Natural killer cell treated with Interleukin-12 subunit alpha and Interleukin-12 subunit beta and Interleukin-15 and Interleukin-18, amount 100 ng/mL, for 72 hours (primary cell): ENCODE measurements around the gene RFWD3. TPM values are rescaled to one million over a fixed set of nuclear protein-coding genes. Genes with fewer than 3 reads are reported as not detected.
"Not testable (repeated sequence)": the region's sequence is repeated elsewhere in the genome, so short reads cannot be mapped to it uniquely, and the experiment has no call there.

Source experiments
- ATAC-seq, 2 donors: fragments of 150-1000 bp; cut with Tn5 transposase in 1 of 2; sonication (Bioruptor Pico), chemical (Tn5 transposase) in 1 of 2; 2 replicates each; pipeline ENCODE4 v1.10.0; 2021
- DNase-seq: peaks from one replicate; pipeline ENCODE4 v3.0.0; 2022; ENCODE audit warnings: low spot score
- H3K27ac Mint-ChIP-seq, 2 donors: 1 replicate in 1 of 2; 2 replicates in 1 of 2; pipeline ENCODE4 v1.8.0; 2022; ENCODE audit warnings: mixed read lengths in 2 of 2, mild to moderate bottlenecking in 1 of 2, moderate library complexity in 1 of 2
- H3K27me3 Mint-ChIP-seq, 2 donors: 1 replicate in 1 of 2; 2 replicates in 1 of 2; pipeline ENCODE4 v1.8.0; 2022; ENCODE audit warnings: mixed read lengths in 2 of 2
- H3K36me3 Mint-ChIP-seq: one replicate; pipeline ENCODE4 v1.8.0; 2022; ENCODE audit warnings: mixed read lengths
- H3K4me1 Mint-ChIP-seq, 2 donors: 1 replicate in 1 of 2; 2 replicates in 1 of 2; pipeline ENCODE4 v1.8.0; 2022; ENCODE audit warnings: low read depth in 2 of 2, mixed read lengths in 2 of 2, mild to moderate bottlenecking in 1 of 2
- H3K4me3 Mint-ChIP-seq: one replicate; pipeline ENCODE4 v1.8.0; 2022; ENCODE audit warnings: mixed read lengths
- H3K9me3 Mint-ChIP-seq: 2 replicates; pipeline ENCODE4 v1.8.0; 2022; ENCODE audit warnings: mixed read lengths
- total RNA-seq, 2 donors: library from RNA; stranded (reverse); gene quantifications; one replicate each; pipeline ENCODE4 v1.2.3, GENCODE V29; 2022

The RFWD3 gene
- total RNA-seq, 2 donors from 2014 or later, result 76.7 to 148 TPM

DNA sequence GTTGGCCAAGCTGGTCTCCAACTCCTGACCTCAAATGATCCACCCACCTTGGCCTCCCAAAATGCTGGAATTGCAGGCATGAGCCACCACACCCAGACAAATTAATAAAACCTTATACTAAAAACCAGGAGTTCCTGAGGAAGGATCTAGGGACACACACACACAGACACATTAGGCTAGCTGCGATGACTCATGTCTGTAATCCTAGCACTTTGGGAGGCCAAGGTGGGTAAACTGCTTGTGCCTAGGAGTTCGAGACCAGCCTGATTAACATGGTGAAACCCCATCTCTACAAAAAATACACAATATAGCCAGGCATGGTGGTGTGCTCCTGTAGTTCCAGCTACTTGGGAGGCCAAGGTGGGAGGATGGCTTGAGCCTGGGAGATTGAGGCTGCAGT lies 13.8 kb downstream of the RFWD3 start:
- not testable (repeated sequence) for H3K4me3 Mint-ChIP-seq, H3K27me3 Mint-ChIP-seq, H3K27ac Mint-ChIP-seq, ATAC-seq, DNase-seq, H3K9me3 Mint-ChIP-seq
- Mint-ChIP-seq H3K36me3 (peaks cover 14% of the 10 kb centered on the region), H3K4me1 (peaks cover 25 to 26% of the 10 kb centered on the region in 2 donors)

DNA sequence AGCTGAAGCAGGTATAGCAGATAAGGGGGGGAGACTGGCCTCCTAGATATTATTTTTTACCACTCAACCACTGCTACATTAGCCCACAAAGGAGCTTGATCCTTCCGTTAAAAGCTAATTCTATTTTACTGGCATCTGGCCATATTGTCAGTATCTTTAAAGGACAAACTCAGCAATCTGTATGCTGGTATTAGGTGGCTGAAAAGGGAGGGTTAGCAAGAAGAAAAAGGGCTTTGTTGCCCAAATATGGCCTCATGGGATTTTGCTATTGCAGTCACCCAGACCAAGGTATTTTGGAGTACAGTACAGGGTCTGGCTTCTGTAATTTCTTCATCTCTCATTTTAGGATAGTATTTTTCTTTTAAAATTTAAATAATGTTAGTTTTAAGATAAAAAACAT lies 14.4 kb downstream of the RFWD3 start:
- Mint-ChIP-seq H3K27me3 (no peaks in the 10 kb centered on the region), H3K27ac (no peak overlapping the region), H3K36me3 (peaks cover 13% of the 10 kb centered on the region), H3K9me3 (no peaks in the 10 kb centered on the region), H3K4me1 (peaks cover 22 to 23% of the 10 kb centered on the region in 2 donors), H3K4me3 (no peak overlapping the region)
- DNase-seq (no peak), ATAC-seq (no peak)

DNA sequence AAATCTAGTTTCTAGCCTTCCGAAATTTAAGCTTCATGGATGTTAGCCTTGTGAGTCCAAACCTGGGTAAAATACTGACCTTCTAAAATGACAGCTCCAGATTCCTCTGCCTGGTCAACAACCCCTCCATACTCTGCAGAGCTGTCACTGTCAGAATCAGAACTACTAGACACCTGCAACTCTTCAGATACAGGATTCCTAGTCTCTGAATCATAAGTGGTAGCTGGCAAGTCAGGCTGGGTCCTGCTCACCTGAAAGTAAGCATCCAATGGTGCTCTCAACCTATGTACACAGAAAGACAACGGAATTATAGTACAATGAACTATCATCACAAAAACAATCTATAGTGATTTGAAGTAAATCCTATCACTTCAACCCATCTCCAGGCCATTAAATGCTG lies 14.8 kb downstream of the RFWD3 start:
- H3K4me3 Mint-ChIP-seq, result no peak overlapping the region
- no peaks in the 10 kb centered on the region for H3K9me3 Mint-ChIP-seq
- DNase-seq (no peak), ATAC-seq (no peak)
- peaks cover 13% of the 10 kb centered on the region for H3K36me3 Mint-ChIP-seq
- H3K4me1 Mint-ChIP-seq, result peaks cover 19 to 21% of the 10 kb centered on the region in 2 donors
- H3K27ac Mint-ChIP-seq, result no peak overlapping the region
- H3K27me3 Mint-ChIP-seq, result no peaks in the 10 kb centered on the region

DNA sequence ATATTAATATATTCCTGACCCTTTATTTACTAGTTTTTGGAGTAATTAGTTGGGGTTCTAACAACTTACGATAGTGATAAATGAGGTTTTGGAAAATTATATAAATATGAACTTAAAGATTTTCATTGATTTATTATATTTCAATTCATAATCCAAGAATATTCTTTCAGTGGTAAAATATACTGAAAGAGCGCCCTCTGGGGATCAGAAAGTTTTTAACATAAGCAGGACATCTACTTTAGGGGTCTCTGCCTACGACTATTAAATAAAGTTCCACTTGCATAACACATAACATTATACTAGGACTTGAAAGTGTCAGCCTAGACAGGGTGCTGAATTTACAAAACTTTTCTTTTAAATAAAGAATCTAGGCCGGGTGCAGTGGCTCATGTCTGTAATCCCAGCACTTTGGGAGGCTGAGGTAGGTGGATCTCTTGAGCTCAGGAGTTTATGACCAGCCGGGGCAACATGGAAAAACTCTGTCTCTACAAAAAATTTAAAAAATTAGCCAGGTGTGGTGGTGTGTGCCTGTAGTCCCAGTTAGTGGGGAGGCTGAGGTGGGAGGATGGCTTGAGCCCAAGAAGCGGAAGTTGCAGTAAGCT lies 15.6 kb downstream of the RFWD3 start:
- no peak for ATAC-seq
- Mint-ChIP-seq H3K27ac (no peak overlapping the region), H3K4me3 (no peak overlapping the region), H3K4me1 (peaks cover 18 to 20% of the 10 kb centered on the region in 2 donors), H3K36me3 (peaks cover 13% of the 10 kb centered on the region), H3K27me3 (no peaks in the 10 kb centered on the region), H3K9me3 (no peaks in the 10 kb centered on the region)
- no peak for DNase-seq

DNA sequence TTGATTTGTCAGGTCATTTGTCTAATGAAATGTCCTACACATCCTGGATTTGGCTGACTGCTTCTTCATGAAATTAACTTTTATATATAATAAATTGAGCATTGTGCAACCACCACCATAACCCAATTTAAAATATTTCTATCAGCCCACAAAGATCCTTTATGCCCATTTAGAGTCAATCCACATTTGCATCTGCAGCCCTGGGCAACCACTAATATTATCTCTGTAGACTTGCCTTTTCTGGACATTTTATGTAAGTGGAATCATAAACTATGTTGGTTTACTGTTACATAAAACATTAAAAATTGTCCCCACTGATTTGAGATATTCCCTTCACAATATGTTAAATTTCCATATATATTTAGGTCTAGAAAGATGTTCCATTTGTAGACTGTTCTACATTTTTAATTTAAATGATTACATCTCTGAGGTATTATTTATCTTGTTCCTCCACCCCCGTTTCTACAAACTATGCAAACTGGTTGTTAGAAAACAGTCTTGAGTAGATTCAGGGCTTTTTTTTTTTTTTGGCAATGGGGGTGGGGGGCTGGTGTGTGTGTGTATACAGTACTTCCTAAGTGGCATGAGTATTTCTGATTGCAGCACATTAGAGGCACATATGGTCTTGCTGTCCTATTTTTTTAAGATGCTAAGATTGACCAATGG lies 16.7 kb downstream of the RFWD3 start:
- Mint-ChIP-seq H3K27me3 (no peaks in the 10 kb centered on the region), H3K36me3 (peaks cover 13% of the 10 kb centered on the region), H3K27ac (no peak overlapping the region), H3K4me3 (no peak overlapping the region), H3K9me3 (no peaks in the 10 kb centered on the region), H3K4me1 (peaks cover 18 to 20% of the 10 kb centered on the region in 2 donors)
- ATAC-seq (no peak), DNase-seq (no peak)

DNA sequence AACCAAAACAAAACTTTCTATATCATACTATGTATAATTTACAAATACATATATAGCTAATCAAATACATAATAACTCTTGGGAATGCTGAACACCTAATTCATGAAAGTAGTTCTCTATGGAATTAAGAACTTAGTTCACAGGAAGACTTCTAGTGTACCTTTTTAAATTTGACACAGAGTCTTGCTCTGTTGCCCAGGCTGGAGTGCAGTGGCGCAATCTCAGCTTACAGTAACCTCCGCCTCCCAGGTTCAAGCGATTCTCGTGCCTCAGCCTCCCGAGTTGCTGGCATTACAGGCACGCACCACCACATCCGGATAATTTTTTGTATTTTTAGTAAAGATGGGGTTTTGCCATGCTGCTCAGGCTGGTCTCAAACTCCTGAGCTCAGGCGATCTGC lies 24.7 kb downstream of the RFWD3 start:
- no peaks in the 10 kb centered on the region for H3K27me3 Mint-ChIP-seq
- ATAC-seq (no peak), DNase-seq (no peak)
- H3K9me3 Mint-ChIP-seq, result no peaks in the 10 kb centered on the region
- peaks cover 17% of the 10 kb centered on the region for H3K36me3 Mint-ChIP-seq
- no peak overlapping the region for H3K27ac Mint-ChIP-seq
- H3K4me1 Mint-ChIP-seq, result peaks cover 0 to 4% of the 10 kb centered on the region in 2 donors
- no peak overlapping the region for H3K4me3 Mint-ChIP-seq

DNA sequence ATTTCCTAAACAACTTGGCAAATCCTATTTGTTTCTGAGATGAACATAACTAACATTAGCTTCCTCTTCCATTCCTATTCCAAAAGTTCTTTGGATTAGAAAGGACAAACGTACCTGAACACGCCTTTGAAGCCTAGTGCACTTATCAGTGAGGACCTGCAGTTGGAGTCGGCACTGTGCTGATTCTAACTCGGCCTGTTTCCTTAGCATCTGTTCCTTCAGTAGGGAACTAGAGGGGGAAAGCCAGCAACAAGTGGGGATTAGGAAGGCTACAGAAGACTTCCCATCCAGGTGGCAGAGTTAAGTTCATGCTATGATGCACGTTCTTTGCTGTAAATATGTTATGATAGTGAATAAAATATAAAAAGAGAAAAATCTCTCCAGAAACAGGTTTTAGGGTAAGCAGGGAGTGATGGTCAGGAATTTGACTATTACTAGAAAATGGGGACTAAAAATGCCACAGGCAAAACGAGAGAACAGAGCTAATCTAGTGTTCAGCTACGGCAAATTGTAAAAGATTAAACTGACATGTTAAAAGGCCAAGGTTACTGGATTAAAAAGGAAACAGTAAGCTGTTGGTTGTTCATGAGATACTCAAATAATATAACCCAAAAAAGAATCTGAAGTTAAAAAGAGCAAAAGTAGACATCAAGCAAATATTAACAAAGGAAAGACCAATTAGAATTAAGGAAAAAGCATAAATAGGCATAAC lies 28.8 kb downstream of the RFWD3 start:
- Mint-ChIP-seq H3K27me3 (no peaks in the 10 kb centered on the region), H3K27ac (no peak overlapping the region), H3K9me3 (no peaks in the 10 kb centered on the region), H3K36me3 (peaks cover 13% of the 10 kb centered on the region), H3K4me3 (no peak overlapping the region), H3K4me1 (no peaks in the 10 kb centered on the region)
- no peak for DNase-seq
- no peak for ATAC-seq

DNA sequence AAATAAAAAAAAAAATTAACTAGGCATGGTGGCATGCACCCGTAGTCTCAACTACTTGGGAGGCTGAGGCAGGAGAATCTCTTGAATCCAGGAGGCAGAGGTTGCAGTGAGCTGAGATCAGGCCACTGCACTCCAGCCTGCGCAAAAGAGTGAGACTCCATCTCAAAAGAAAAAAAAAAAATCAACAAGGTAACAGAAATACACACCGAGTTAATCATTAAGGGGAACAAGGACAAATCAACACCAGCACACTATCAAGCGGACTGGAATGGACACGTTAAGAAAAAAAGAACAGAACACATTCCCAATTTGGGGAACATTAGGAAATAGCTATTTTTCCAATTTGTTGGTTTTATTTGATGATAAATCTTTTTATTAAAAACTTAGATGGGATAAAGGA lies 31.4 kb downstream of the RFWD3 start:
- no peak for DNase-seq
- no peak overlapping the region for H3K27ac Mint-ChIP-seq
- H3K36me3 Mint-ChIP-seq, result peaks cover 20% of the 10 kb centered on the region

DNA sequence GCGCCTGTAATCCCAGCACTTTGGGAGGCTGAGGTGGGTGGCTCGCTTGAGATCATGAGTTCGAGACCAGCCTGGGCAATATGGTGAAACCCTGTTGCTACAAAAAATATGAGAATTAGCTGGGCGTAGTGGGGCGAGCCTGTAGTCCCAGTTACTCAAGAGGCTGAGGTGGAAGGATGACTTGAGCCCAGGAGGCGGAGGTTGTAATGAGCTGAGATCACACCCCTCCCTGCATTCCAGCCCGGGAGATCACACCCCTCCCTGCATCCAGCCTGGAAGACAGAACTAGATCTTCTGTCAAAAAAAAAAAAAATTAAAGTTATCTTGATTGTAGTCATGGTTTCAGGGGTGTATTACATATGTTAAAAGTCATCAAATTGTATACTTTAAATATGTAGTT lies 33.0 kb downstream of the RFWD3 start:
- Mint-ChIP-seq H3K36me3 (peaks cover 24% of the 10 kb centered on the region), H3K4me3 (no peak overlapping the region), H3K9me3 (no peaks in the 10 kb centered on the region)

More for the DNA sequence above, 31.4 kb downstream of the RFWD3 start:
- H3K27me3 Mint-ChIP-seq, result no peaks in the 10 kb centered on the region
- H3K4me3 Mint-ChIP-seq, result no peak overlapping the region
- H3K4me1 Mint-ChIP-seq, result no peaks in the 10 kb centered on the region
- no peaks in the 10 kb centered on the region for H3K9me3 Mint-ChIP-seq
- ATAC-seq, result no peak

DNA sequence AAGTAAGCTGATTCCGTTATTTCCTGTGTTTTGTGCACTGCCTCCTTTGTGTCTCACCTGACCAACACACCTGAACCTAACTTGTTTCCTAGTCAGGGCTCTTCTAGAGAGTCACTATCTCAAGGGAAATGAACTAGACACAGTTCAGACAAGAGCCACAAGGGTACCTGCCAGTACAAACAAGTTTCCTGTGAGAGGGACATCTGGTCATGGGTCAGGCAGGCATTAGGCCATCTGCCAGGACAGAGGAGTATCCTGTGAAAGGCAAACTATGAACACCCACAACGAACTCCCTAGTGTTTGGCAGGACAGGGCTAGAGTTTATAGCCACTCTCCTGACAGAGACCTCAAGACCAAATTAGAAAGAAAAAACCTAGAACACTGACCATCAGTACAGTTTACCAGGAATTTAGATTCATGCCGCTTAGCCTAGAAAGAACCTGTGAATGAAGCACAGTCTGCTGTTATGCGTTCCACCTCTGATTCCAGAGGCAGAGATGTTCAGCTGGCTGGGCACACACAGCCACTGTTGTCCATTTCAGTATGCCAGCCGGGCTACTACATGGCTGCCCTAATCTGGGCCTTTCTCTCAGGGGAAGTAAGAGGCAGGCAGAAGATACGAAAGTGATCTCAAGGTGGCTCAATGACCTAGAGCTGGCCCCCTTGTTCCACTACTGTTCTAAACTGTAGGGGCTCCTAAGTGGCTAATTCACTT lies 39.0 kb downstream of the RFWD3 start:
- peak overlapping the region; percentile 84 to 93 for H3K27ac Mint-ChIP-seq

More for the DNA sequence above, 33.0 kb downstream of the RFWD3 start:
- H3K4me1 Mint-ChIP-seq, result peaks cover 4 to 7% of the 10 kb centered on the region in 2 donors
- no peaks in the 10 kb centered on the region for H3K27me3 Mint-ChIP-seq
- no peak overlapping the region for H3K27ac Mint-ChIP-seq
- no peak for ATAC-seq
- DNase-seq, result no peak

DNA sequence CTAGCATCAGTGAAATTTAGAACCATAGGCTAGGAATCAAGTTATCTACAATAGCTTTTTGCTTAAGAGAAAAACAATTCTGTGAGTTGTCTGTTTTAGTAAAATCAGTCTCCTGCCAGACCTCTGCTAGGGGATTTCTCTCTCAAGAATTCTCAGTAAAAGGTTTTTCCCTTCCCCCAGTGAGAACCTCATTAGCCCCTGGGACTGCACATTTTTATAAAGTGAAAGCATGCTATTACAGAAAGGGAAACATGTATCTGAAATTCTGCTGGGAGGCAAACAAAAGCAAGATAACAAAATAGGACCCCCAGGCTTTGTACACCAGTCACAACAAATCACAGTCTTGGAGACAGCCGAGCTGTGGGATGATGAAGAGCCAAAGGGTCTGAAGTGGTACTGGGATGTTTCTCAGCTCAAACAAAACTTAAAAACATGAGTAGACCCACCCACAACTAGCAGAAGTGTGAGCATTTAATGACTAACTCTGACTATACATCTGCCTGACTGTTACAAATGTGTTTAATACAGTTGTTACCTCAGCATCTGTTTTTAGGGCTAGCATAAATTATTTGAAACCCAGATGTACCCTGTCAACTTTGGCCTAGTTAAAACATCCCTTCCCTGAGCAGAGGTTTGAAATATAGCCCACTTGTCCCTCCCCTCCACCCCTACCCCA lies 39.8 kb downstream of the RFWD3 start:
- peak overlapping the region; percentile 54 for H3K4me3 Mint-ChIP-seq
- H3K36me3 Mint-ChIP-seq, result peaks cover 28% of the 10 kb centered on the region
- H3K4me1 Mint-ChIP-seq, result peaks cover 36 to 43% of the 10 kb centered on the region in 2 donors
- peak; percentile 86 to 92 for ATAC-seq
- no peaks in the 10 kb centered on the region for H3K27me3 Mint-ChIP-seq
- DNase-seq, result no peak
- peak overlapping the region; percentile 84 to 93 for H3K27ac Mint-ChIP-seq
- H3K9me3 Mint-ChIP-seq, result no peaks in the 10 kb centered on the region

More for the DNA sequence above, 39.0 kb downstream of the RFWD3 start:
- H3K36me3 Mint-ChIP-seq, result peaks cover 34% of the 10 kb centered on the region
- DNase-seq, result no peak
- peaks cover 36 to 43% of the 10 kb centered on the region in 2 donors for H3K4me1 Mint-ChIP-seq
- H3K27me3 Mint-ChIP-seq, result no peaks in the 10 kb centered on the region
- H3K4me3 Mint-ChIP-seq, result peak overlapping the region; percentile 54
- ATAC-seq, result peak in 1 of 2 donors; percentile 7
- H3K9me3 Mint-ChIP-seq, result no peaks in the 10 kb centered on the region

DNA sequence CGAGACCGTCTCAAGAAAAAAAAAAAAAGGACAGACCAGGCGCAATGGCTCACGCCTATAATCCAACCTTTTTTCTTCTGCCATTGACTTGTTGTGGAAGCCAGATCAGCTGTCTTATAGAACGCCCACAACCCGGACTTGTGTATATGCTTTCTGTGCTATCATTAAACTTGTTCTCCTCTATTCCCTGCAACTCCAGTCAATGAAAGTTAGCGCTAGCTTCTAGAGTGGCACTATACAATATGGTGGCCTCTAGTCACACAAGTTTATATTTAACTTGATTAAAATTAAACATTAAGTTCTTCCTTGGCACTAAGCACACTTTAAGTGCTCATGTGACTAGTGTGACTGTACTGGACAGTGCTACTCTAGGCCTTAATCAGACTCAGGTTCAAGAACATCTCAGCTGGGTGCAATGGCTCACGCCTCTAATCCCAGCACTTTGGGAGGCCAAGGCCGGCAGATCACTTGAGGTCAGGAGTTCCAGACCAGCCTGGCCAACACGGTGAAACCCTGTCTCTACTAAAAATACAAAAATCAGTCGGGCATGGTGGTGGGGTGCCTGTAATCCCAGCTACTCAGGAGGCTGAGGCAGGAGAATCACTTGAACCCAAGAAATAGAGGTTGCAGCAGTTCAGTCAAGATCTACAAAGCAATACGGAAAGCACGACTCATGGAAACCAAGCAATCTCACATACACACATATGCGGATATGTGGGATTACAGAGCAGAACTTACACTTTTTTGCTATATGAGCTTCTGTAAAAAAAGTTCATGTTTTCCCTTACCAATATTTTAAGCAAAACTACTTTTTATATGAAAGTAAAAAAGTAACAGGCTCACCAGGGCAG lies 41.0 kb downstream of the RFWD3 start:
- Mint-ChIP-seq H3K4me3 (peak overlapping the region; percentile 54), H3K4me1 (peaks cover 36 to 43% of the 10 kb centered on the region in 2 donors), H3K27me3 (no peaks in the 10 kb centered on the region), H3K36me3 (peaks cover 33% of the 10 kb centered on the region), H3K27ac (peak overlapping the region; percentile 84 to 93), H3K9me3 (no peaks in the 10 kb centered on the region)
- ATAC-seq (no peak), DNase-seq (no peak)
